Activated naive CD8-positive, alpha-beta T cell treated with anti-CD3 and anti-CD28 coated beads, Interleukin-2, amount 10 ng/mL, durations not matched to agents 7 days and 5 days (primary cell): ENCODE data around the gene PRMT1. TPM values are rescaled to one million over a fixed set of nuclear protein-coding genes. Genes with fewer than 3 reads are reported as not detected.
"Not testable (repeated sequence)": the region's sequence is repeated elsewhere in the genome, so short reads cannot be mapped to it uniquely, and the experiment has no call there.

Experiments used
- ATAC-seq: fragments of 150-1000 bp; cut with Tn5 transposase; one replicate; pipeline ENCODE4 v1.10.0; 2021; ENCODE audit warnings: low read depth, moderate library complexity
- POLR2A ChIA-PET: fragments of 350-600 bp; sonication (Branson Sonifier 250); formaldehyde crosslinking; loops from one replicate; lab custom pipeline; 2021; ENCODE audit warnings: antibody characterized with exemption; lab: Charles Lee
- DNase-seq: peaks from one replicate; pipeline ENCODE4 v3.0.0; 2021
- H3K27ac Mint-ChIP-seq: one replicate; pipeline ENCODE4 v1.8.0; 2022; ENCODE audit warnings: mild to moderate bottlenecking, mixed read lengths
- H3K27me3 Mint-ChIP-seq: one replicate; pipeline ENCODE4 v1.8.0; 2022; ENCODE audit warnings: mild to moderate bottlenecking, moderate library complexity, mixed read lengths
- H3K36me3 Mint-ChIP-seq: one replicate; pipeline ENCODE4 v1.8.0; 2021; ENCODE audit warnings: mild to moderate bottlenecking, mixed read lengths
- H3K4me1 Mint-ChIP-seq: one replicate; pipeline ENCODE4 v1.8.0; 2021; ENCODE audit warnings: mixed read lengths
- H3K4me3 Mint-ChIP-seq: one replicate; pipeline ENCODE4 v1.8.0; 2022; ENCODE audit warnings: mild to moderate bottlenecking, moderate library complexity, mixed read lengths
- H3K9me3 Mint-ChIP-seq: one replicate; pipeline ENCODE4 v1.8.0; 2021; ENCODE audit warnings: mixed read lengths
- total RNA-seq, 2 experiments: library from RNA; stranded (reverse); gene quantifications; one replicate each; pipeline ENCODE4 v1.2.3, GENCODE V29; 2021

Gene PRMT1
- total RNA-seq: 100 to 1,000 TPM; 118 to 123 TPM

DNA sequence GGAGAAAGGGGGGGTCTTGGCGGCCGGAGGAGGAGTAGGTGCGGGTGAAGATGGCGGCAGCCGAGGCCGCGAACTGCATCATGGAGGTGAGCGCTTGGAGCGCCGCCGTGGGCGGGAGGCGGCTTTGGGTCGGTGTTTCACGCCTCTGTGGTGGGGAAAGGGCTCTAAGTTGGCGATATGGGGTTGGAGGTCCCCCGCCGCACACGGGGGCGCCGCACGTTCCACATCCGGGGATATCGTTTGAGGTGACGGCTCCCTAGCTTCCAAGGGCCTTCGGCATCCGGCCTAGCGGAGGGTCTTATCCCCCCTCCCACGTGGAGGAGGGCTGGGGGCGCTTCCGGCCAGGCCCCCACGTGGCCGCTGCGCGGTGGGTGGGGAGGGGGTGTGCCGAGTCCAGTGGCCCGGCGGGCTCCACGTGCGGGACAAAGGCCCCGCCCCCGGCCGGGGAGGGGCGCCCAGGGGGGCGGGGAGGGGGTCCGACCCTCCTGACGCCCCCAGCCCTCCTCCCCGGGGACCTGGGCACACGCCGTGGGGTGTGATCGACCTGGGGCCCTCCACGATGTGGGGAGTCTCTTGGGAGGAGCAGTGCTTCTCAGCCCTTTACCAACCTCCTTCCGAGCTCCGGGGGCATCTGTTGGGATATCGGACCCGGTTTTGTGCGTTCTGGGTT is at the start of gene PRMT1:
Gene PRMT1, plus strand, starts transcription at position 41 of the 670 bp plus-strand sequence. Its CDS starts 10 bp downstream, at position 51.
- no peaks in the 10 kb centered on the region for H3K9me3 Mint-ChIP-seq
- peak within 1 kb of the TSS; percentile 99 for H3K4me3 Mint-ChIP-seq
- H3K4me1 Mint-ChIP-seq: peaks cover 19% of the 10 kb centered on the region
- ATAC-seq: no peak
- POLR2A ChIA-PET: interaction anchor here (0.6 to 3.3 kb wide), 12 partner anchors 10 to 224 kb away, joined by 3 to 23 read pairs (median 5); partner anchors contain the start of genes ALDH16A1, BCL2L12, IRF3 and NOSIP
- H3K27ac Mint-ChIP-seq: peak within 1 kb of the TSS; percentile 97
- DNase-seq: peak; percentile 71
- H3K36me3 Mint-ChIP-seq: peaks cover 6% of the 10 kb centered on the region
- no peaks in the 10 kb centered on the region for H3K27me3 Mint-ChIP-seq

DNA sequence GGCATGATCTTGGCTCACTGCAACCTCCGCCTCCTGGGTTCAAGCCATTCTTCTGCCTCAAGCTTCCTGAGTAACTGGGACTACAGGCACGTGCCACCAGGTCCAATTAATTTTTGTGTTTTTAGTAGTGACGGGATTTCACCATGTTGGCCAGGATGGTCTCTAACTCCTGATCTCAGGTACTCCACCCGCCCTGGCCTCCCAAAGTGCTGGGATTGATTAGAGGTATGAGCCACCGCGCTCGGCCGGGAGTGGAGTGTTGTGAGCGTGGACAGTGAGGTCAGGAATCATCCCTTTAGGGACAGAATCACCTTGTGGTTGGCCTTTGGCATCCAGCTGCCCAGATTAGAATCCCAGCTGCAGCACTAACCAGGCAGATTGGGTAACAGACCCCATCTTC is 47.4 kb upstream of the PRMT1 start:
- H3K27ac Mint-ChIP-seq: no peak overlapping the region

DNA sequence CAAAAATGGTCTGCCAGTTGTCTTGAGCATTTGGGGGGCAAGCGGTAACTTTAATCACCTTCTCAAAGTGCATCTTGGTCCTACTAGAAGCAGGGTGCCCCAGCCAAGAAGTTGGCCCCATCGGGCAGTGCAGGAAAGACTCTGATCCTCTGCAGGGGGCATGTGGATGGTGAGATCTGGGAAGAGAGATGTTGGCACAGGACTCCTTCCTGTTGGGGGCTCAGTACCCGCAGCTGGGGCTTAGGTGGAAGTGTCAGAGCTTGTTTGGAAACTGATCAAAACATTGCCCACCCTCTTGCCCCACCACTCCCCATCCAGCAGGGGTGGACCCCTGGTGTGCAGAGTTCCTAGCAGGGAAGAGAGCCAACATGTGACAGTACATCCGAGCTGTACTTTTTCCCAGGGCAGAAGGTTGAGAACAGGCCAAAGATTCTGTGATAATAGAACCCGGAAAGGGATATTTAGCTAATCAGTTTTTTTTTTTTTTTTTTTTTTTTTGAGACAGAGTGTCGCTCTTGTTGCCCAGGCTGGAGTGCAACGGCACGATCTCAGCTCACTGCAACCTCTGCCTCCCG is 46.0 kb upstream of the PRMT1 start:
- DNase-seq (no peak), ATAC-seq (no peak)
- Mint-ChIP-seq H3K36me3 (peaks cover 14% of the 10 kb centered on the region), H3K27me3 (peaks cover 2% of the 10 kb centered on the region), H3K27ac (no peak overlapping the region), H3K9me3 (no peaks in the 10 kb centered on the region), H3K4me1 (no peaks in the 10 kb centered on the region), H3K4me3 (no peak overlapping the region)
- POLR2A ChIA-PET: interaction anchor here (0.6 kb wide), 1 partner anchor 35 kb away, joined by 3 read pairs; no protein-coding TSS in a partner anchor

More for the DNA sequence above, 47.4 kb upstream of the PRMT1 start:
- Mint-ChIP-seq H3K9me3 (no peaks in the 10 kb centered on the region), H3K36me3 (peaks cover 17% of the 10 kb centered on the region), H3K4me1 (no peaks in the 10 kb centered on the region), H3K27me3 (no peaks in the 10 kb centered on the region), H3K4me3 (no peak overlapping the region)
- POLR2A ChIA-PET: interaction anchor here (1.2 kb wide), 1 partner anchor 9 kb away, joined by 3 read pairs; no protein-coding TSS in a partner anchor
- DNase-seq (no peak), ATAC-seq (no peak)

DNA sequence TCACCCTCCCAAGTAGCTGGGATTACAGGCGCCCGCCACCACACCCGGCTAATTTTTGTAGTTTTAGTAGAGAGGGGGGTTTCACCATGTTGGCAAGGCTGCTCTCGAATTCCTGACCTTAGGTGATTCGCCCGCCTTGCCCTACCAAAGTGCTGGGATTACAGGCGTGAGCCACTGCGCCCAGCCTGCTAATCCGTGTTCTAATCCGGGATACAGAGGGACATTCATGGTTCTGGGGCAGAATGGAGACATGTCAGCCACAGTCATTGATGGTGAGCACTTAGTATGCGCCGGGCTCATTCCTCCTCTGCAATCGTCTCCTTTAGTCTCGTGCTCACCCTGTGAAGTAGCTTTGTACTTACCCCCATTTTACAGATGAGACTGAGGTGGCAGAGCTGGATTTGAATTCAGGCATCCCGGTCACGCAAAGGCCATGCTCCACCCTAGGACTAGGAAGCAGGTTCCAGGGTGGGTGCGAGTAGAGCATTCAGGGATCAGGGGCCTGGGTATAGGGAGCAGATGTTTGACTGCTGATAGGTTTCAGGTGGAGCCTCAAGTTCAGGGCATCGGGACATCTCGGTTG is 45.4 kb upstream of the PRMT1 start:
- ATAC-seq (no peak), DNase-seq (no peak)
- no peak overlapping the region for H3K27ac Mint-ChIP-seq
- peaks cover 2% of the 10 kb centered on the region for H3K27me3 Mint-ChIP-seq
- H3K9me3 Mint-ChIP-seq: no peaks in the 10 kb centered on the region
- peaks cover 14% of the 10 kb centered on the region for H3K36me3 Mint-ChIP-seq
- no peak overlapping the region for H3K4me3 Mint-ChIP-seq
- no peaks in the 10 kb centered on the region for H3K4me1 Mint-ChIP-seq
- POLR2A ChIA-PET: interaction anchor here (0.6 kb wide), 1 partner anchor 36 kb away, joined by 3 read pairs; no protein-coding TSS in a partner anchor

DNA sequence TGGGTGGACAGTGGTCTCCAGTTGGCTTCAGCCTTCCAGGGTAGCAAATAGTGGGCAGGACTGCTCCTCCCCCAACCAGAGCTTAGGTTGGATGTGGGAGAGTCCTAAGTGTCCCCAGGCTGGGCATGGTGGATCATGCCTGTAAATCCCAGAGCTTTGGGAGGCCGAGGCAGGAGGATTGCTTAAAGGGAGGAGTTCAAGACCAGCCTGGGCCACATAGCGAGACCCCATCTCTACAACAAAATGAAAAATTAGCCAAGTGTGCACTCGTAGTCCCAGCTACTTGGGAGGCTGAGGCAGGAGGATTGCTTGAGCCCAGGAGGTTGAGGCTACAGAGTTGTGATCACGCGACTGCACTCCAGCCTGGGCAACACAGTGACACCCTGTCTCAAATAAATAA is 44.5 kb upstream of the PRMT1 start:
- Mint-ChIP-seq H3K4me3 (no peak overlapping the region), H3K9me3 (no peaks in the 10 kb centered on the region), H3K36me3 (peaks cover 8% of the 10 kb centered on the region), H3K27me3 (peaks cover 2% of the 10 kb centered on the region), H3K4me1 (no peaks in the 10 kb centered on the region), H3K27ac (no peak overlapping the region)
- POLR2A ChIA-PET: no interaction called here
- DNase-seq (no peak), ATAC-seq (no peak)

DNA sequence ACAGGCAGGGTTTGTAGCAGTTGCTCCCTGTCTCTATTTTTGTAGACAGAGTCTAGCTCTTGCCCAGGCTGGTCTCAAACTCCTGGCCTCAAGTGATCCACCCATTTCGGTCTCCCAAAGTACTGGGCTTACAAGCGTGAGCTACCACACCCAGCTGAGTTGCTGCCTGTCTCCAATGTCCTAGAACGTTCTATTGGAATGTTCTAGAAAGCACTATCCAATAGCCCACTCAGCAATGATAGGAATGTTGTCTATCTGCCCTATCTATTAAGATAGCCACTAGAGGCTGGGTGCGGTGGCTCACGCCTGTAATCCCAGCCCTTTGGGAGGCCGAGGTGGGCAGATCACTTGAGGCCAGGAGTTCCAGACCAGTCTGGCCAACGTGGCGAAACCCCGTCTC is 43.8 kb upstream of the PRMT1 start:
- POLR2A ChIA-PET: not testable (repeated sequence)

DNA sequence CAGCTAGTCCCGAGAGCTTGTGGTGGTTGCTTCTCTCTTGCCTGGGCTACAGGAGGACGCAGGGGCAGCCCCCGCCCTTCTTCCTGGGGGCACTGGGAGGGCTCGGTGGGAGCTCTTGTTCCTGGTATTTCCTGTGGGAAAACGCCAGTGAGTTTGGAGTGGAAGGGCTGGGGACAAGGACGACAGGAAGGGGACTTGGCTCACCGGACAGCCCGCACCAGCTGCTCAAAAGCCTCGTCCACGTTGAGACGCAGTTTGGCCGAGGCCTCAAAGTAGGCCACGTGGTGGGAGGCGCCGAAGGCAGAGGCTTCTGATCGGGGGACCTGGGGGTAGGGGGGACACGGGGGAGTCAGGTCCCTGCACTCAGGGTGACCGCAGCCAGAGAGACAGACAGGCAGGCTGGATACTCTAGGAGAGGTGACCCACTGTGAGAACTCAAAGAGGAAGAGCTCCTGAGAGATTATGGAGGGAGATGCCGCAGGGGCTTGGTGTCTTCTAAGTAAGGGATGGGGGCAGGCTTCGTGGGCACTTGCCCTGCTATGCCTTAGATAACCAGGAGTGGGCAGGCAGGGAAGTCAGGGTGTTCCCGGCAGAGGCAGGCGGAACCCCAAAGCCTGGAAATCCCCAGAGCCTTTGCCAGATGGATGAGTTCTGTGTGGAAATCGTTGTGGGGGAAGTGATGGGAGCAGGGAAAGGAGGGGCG is 41.4 kb upstream of the PRMT1 start:
- Mint-ChIP-seq H3K36me3 (no peaks in the 10 kb centered on the region), H3K27ac (no peak overlapping the region), H3K9me3 (no peaks in the 10 kb centered on the region), H3K4me1 (peaks cover 17% of the 10 kb centered on the region), H3K27me3 (peaks cover 18% of the 10 kb centered on the region), H3K4me3 (no peak overlapping the region)
- POLR2A ChIA-PET: no interaction called here
- DNase-seq (no peak), ATAC-seq (no peak)

More for the DNA sequence above, 43.8 kb upstream of the PRMT1 start:
- not testable (repeated sequence) for H3K27ac Mint-ChIP-seq, ATAC-seq, H3K9me3 Mint-ChIP-seq, H3K4me1 Mint-ChIP-seq, H3K36me3 Mint-ChIP-seq, H3K27me3 Mint-ChIP-seq, H3K4me3 Mint-ChIP-seq, DNase-seq

DNA sequence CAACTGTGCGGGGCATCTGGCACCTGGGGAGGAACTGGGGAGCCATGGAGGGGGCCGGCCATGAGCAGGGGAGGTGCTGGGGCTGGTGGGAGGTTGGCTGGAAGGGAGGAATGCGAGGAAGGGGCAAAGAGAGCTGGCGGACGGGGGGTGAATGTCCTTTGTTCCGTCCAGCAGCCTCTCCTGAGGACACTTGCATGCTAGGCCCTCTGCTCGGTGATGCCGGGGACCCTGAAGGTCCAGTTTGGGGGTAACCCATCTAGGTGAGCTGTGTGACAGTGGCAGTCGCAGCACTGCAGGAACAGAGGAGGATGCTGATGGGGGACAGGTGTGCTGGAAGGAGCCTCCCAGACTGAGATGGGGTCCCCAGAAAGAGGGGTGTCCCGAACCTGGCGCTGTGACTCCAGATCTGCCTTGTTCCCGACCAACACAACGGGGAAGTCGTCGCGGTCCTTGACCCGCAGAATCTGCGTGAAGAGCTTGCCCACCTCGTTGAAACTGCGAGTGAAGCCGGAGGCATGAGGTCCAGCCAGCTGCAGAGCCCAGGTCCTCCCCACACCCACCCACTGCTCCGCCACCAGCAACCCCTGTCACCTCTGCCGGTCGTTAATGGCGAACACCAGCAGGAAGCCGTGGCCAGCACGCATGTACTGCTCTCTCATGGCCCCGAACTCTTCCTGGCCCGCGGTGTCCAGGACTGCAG is 40.7 kb upstream of the PRMT1 start:
- peaks cover 18% of the 10 kb centered on the region for H3K27me3 Mint-ChIP-seq
- POLR2A ChIA-PET: no interaction called here
- DNase-seq (no peak), ATAC-seq (no peak)
- no peaks in the 10 kb centered on the region for H3K36me3 Mint-ChIP-seq
- H3K4me1 Mint-ChIP-seq: peaks cover 21% of the 10 kb centered on the region
- H3K27ac Mint-ChIP-seq: no peak overlapping the region
- H3K4me3 Mint-ChIP-seq: no peak overlapping the region
- no peaks in the 10 kb centered on the region for H3K9me3 Mint-ChIP-seq

DNA sequence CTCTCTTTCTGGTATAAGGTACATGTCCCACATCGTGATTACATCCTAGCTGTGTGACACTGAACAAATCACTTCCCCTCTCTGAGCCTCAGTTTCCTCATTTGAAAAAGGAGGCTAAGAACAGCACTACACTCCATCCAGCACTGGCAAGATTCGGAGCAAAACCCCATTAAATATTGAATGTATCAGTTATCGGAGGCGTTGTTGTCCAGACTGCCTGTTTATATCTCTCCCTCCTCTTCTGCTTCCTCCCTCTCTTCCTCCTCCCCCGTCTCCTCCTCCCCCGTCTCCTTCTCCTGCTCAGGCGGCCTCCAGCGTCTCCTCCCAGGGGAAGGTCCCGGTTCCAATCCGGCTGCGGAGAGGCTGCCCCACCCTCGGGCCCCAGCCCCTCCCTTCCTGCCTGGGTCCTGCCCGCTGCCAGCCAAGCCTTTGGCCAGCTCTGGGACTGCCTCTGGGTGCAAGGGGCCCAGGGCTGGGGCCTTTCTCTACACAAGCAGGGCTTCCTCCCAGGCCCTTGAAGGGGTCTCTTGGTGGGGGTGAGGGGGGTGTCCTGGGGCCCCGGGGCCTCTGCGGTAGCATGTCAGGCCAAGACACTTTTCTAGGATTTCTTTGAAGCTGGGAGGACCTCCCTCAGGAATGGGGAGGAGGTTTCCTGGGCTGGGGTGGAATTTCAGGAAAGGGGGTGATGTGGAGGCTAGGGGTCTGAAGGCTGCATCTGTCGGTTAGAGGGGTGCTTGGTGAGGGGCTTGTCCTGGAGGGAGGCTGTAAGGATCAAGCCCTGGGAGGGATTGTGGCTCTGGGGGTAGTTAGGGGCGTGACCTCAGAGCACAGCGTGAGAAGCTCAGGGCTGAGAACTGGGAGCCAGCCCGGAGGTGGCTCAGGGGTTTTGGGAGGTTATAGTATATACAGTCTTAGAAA is 39.0 kb upstream of the PRMT1 start:
- Mint-ChIP-seq H3K4me3 (peak overlapping the region; percentile 68), H3K27ac (peak overlapping the region; percentile 45), H3K27me3 (peaks cover 18% of the 10 kb centered on the region), H3K4me1 (peaks cover 29% of the 10 kb centered on the region), H3K9me3 (no peaks in the 10 kb centered on the region), H3K36me3 (peaks cover 6% of the 10 kb centered on the region)
- POLR2A ChIA-PET: interaction anchor here (0.6 kb wide), 1 partner anchor 126 kb away, joined by 3 read pairs; no protein-coding TSS in a partner anchor
- DNase-seq (no peak), ATAC-seq (no peak)

DNA sequence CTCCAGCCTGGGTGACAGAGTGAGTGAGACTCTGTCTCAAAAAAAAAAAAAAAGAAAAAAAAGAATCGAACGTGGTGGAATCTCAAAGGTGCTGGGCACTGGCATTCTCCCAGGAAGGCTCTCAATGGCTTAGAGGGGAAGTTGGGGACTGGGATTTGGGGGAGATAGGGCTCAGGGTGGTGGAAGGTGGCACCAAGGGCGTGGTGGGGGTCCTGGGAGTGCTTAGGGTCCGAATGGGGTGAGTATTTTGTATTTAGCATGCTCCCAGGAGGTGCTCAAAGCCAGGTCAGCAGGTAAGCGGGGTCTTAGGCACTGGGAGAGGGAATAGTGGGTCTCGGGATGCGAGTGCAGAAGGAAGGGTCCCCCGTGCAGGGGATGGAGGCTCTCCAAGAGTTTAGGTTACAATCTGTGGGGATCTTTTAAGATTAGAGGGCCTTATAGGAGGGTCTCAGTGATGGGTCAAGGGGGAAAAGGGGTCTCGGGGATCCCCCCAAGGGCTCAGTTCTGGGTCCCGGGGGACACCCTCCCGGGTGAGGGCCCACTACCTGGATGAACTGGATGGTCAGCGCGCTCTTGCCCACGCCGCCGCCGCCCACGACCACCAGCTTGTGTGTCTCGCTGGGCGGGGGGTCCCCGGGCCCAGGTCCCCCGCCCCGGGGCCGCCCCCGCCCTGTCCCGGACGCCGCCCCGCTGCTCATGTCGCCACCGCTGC is 37.5 kb upstream of the PRMT1 start:
- no peak for ATAC-seq
- Mint-ChIP-seq H3K27ac (peak overlapping the region; percentile 79), H3K4me3 (peak overlapping the region; percentile 94), H3K36me3 (peaks cover 6% of the 10 kb centered on the region), H3K4me1 (peaks cover 42% of the 10 kb centered on the region), H3K9me3 (no peaks in the 10 kb centered on the region), H3K27me3 (peaks cover 18% of the 10 kb centered on the region)
- DNase-seq: no peak
- POLR2A ChIA-PET: interaction anchor here (0.6 to 6.5 kb wide), 16 partner anchors 9 to 646 kb away, joined by 3 to 68 read pairs (median 3); partner anchors contain the start of genes BCL2L12, GYS1, IRF3 and NOSIP

DNA sequence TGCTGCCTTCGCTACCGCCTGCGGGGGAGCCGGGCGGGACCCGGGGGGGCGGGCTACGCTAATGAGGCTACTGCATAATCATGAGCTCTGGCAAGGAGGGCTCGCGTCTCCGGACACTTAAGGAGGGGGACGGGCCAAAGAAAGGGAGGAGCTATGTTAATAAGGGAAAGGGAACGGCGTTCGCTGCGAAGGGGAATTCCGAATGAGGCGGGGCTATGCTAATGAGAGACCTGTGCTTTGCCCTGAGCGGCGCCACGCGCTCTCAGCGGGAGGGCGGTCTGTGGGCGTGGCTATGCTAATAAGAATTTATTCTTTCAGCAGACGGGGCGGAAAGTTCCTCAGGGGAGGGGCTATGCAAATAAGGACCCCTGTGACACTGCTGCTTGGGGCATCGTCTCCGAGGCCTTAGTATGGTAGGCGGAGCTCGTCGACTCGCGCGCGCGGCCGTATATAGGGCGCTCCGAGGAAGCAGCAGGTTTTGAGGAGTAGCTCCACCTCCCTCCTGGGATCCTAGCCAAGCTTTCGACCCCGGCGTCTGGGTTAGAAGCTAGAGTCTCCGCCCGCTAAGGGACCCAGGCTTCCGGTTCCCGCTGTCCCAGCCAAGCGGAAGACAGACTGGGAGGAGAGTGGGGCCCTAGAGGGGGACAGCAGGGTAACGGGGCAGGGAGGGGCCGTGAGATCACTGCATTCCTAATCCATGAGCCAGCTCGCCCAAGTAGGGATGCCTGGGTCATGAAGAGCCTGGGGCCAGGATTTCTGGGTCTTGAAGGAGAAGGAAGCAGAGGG is 36.8 kb upstream of the PRMT1 start, which contains the start of gene RRAS:
Gene RRAS, minus strand, starts transcription at position 31 of the 786 bp plus-strand sequence. CDS start 45 bp downstream, outside the sequence.
- POLR2A ChIA-PET: interaction anchor here (0.5 to 6.5 kb wide), 18 partner anchors 9 to 647 kb away, joined by 3 to 68 read pairs (median 3); partner anchors contain the start of genes BCL2L12, GYS1, IRF3 and NOSIP
- Mint-ChIP-seq H3K4me3 (peak within 1 kb of the TSS; percentile 94), H3K9me3 (no peaks in the 10 kb centered on the region), H3K27me3 (peaks cover 18% of the 10 kb centered on the region), H3K36me3 (peaks cover 6% of the 10 kb centered on the region), H3K27ac (peak within 1 kb of the TSS; percentile 98), H3K4me1 (peaks cover 44% of the 10 kb centered on the region)
- ATAC-seq (peak; percentile 73), DNase-seq (peak; percentile 96)
